ENCODE results near the gene TUB. TPM values are rescaled to one million over a fixed set of nuclear protein-coding genes. Genes with fewer than 3 reads are reported as not detected.

The TUB gene
- total and polyA plus RNA-seq, 8 donors, result 0.68 to 2.2 (median 1.5) TPM

- Histone ChIP-seq H3K9me3 (no peaks in the 10 kb centered on the region), H3K36me3 (no peaks in the 10 kb centered on the region), H3K27ac (no peak overlapping the region), H3K4me3 (no peak overlapping the region), H3K4me1 (no peaks in the 10 kb centered on the region), H3K27me3 (no peaks in the 10 kb centered on the region)
- no peak for DNase-seq
- no peak for FAIRE-seq
- WGBS, 2 donors, result 45 to 53% methylated on average over 4 of the region's 4 CpGs
- ATAC-seq, result no peak
- intact Hi-C loops (cut with DNase I), result no loop called here
- no peak for TF ChIP-seq CTCF (IDR thresholded peaks at IDR 0.05)
Observed at GRCh38 chr11:8045839-8046238, 35.2 kb upstream of the TUB start.

DNA sequence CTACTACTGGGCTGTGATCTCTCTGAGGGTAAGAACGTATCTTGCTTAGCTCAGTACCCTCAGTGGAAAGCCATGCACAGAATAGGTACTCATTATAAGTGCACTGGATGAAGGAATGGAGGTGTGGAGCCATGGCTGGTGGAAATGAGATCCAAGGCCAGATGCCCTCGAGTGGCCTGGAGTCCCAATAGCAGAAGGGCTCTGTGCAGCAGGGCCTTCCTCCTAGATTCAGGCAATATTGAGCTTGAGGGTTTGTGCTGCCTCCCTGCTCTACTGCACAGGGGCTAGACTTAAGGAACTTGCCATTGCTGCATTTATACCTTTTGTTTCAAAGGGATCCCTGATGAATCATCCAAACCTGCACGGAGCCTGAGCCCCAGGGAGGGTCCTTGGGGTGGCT is 33.6 kb upstream of the TUB start:
- FAIRE-seq (no peak), DNase-seq (no peak), ATAC-seq (no peak)
- H3K9me3 ChIP-seq, result no peaks in the 10 kb centered on the region
- WGBS, 2 donors, result 50 to 57% methylated on average over 3 of the region's 3 CpGs
- no peak overlapping the region for H3K4me3 ChIP-seq
- no peaks in the 10 kb centered on the region for H3K36me3 ChIP-seq
- H3K4me1 ChIP-seq, result no peaks in the 10 kb centered on the region
- no peaks in the 10 kb centered on the region for H3K27me3 ChIP-seq
- TF ChIP-seq CTCF (IDR thresholded peaks at IDR 0.05), result no peak
- H3K27ac ChIP-seq, result no peak overlapping the region
- intact Hi-C loops (cut with DNase I), result no loop called here

DNA sequence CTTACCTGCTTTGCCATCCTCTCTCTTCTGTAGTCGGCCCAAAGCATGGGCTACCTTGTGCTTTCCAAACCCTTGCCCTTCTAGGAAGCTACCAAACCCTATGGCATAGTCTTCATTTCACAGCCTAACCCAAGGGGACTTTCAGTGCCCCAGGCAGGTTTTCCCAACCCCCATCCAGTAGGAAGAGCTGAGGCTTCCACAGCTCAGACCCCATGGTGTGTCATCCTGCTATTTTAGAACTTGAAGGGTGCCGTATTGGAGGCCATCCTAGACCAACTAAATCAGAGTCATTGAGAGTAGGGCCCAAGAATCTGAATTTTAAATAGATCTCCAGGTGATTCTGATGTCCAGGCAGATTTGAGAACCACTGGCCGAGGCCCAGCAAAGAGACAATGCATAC is 31.9 kb upstream of the TUB start:
- intact Hi-C loops (cut with DNase I), result no loop called here
- no peak for FAIRE-seq
- H3K9me3 ChIP-seq, result no peaks in the 10 kb centered on the region
- 74 to 89% methylated on average over 3 of the region's 3 CpGs for WGBS, 2 donors
- TF ChIP-seq CTCF (IDR thresholded peaks at IDR 0.05), result no peak
- ATAC-seq, result no peak
- no peaks in the 10 kb centered on the region for H3K4me1 ChIP-seq
- H3K27me3 ChIP-seq, result no peaks in the 10 kb centered on the region
- H3K27ac ChIP-seq, result no peak overlapping the region
- no peak overlapping the region for H3K4me3 ChIP-seq
- H3K36me3 ChIP-seq, result no peaks in the 10 kb centered on the region
- no peak for DNase-seq

DNA sequence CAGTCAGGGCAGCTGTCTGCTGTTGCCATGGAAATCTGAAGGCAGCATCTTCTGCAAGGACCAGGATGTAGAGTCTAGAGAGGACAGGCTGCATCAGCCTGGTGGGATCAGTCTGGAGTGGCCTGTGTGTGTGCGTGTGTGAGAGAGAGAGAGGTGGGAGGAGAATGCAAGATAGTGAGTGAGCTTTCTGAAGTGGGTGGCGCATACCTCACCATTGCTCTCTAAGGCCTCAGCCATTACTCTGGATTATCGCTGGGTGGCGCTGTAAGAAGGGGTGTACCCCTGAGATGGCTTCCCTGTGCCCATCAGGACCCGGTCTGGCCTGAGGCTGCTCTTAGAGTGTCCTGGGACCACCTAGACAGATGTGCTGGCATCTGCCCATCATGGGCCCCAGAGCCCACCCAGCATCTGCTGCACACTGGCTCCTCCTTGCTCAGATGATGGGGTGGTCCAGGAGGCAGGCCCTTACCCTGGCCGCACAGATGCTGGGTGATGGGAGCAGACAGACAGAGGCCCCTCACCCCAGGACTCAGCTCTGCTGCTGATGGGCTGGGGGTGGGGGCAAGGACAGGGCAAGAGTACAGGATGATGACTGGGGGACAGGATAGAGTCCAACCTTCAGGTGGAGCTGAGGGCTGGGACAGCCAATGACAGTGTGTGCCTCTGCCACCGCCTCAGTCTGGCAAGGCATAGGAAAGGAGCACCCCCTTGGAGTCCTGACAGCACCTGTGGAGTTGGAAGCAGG is 25.7 kb upstream of the TUB start:
- DNase-seq (peak in 1 of 6 donors; percentile 9), FAIRE-seq (no peak), ATAC-seq (peak in 1 of 4 donors; percentile 19)
- Histone ChIP-seq H3K9me3 (no peaks in the 10 kb centered on the region), H3K27ac (no peak overlapping the region), H3K27me3 (no peaks in the 10 kb centered on the region), H3K4me3 (no peak overlapping the region), H3K4me1 (no peaks in the 10 kb centered on the region), H3K36me3 (no peaks in the 10 kb centered on the region)
- no peak for TF ChIP-seq CTCF (IDR thresholded peaks at IDR 0.05)
- 57 to 62% methylated on average over 7 of the region's 7 CpGs for WGBS, 2 donors
- intact Hi-C loops (cut with DNase I), result no loop called here

- no peaks in the 10 kb centered on the region for H3K9me3 ChIP-seq
- ATAC-seq (no peak), DNase-seq (peak in 1 of 6 donors; percentile 43), FAIRE-seq (no peak)
- TF ChIP-seq CTCF (IDR thresholded peaks at IDR 0.05), result no peak
- no peaks in the 10 kb centered on the region for H3K4me1 ChIP-seq
- H3K27me3 ChIP-seq, result no peaks in the 10 kb centered on the region
- no peak overlapping the region for H3K4me3 ChIP-seq
- WGBS, 2 donors, result 73 to 75% methylated on average over 10 of the region's 10 CpGs
- H3K36me3 ChIP-seq, result no peaks in the 10 kb centered on the region
- intact Hi-C loops (cut with DNase I), result no loop called here
- H3K27ac ChIP-seq, result no peak overlapping the region
Observed at GRCh38 chr11:8055836-8056526, 25.0 kb upstream of the TUB start.

Data from pancreas (tissue), 10 donors.